Effector CD8-positive, alpha-beta T cell (primary cell): ENCODE results near the gene LAMTOR4.

Source experiments
- DNase-seq: peaks from one replicate; lab custom pipeline; 2025; lab: John Stamatoyannopoulos, UW

Gene LAMTOR4

GRCh38 chr7:100153708-100154535, 5.2 kb downstream of the LAMTOR4 start:
- no peak for DNase-seq

- DNase-seq = no peak
Observed at GRCh38 chr7:100154651-100155491, 6.2 kb downstream of the LAMTOR4 start.

GRCh38 chr7:100155553-100156317, 7.0 kb downstream of the LAMTOR4 start:
- no peak for DNase-seq

- DNase-seq = no peak
Observed at GRCh38 chr7:100156331-100157068, 7.8 kb downstream of the LAMTOR4 start.

- DNase-seq = no peak
Observed at GRCh38 chr7:100157069-100157333, 8.3 kb downstream of the LAMTOR4 start.

- no peak for DNase-seq
Observed at GRCh38 chr7:100157334-100158228, 8.9 kb downstream of the LAMTOR4 start.

- peak; percentile 80 for DNase-seq
Observed at GRCh38 chr7:100158229-100159098, 9.7 kb downstream of the LAMTOR4 start, which contains the start of gene TRAPPC14. Gene TRAPPC14, minus strand, starts transcription at chr7:100158723. Its CDS starts 224 bp downstream, at chr7:100158499.

GRCh38 chr7:100159099-100159623, 10.4 kb downstream of the LAMTOR4 start:
- no peak for DNase-seq

- no peak for DNase-seq
Observed at GRCh38 chr7:100160067-100160466, 11.3 kb downstream of the LAMTOR4 start.

- no peak for DNase-seq
Observed at GRCh38 chr7:100163006-100163531, 14.4 kb downstream of the LAMTOR4 start.

GRCh38 chr7:100163871-100164270, 15.2 kb downstream of the LAMTOR4 start:
- DNase-seq = no peak

- DNase-seq = no peak
Observed at GRCh38 chr7:100166317-100166940, 17.7 kb downstream of the LAMTOR4 start.

- DNase-seq = no peak
Observed at GRCh38 chr7:100166970-100167911, 18.5 kb downstream of the LAMTOR4 start.

- DNase-seq = no peak
Observed at GRCh38 chr7:100167912-100168323, 19.2 kb downstream of the LAMTOR4 start.

GRCh38 chr7:100169147-100169850, 20.6 kb downstream of the LAMTOR4 start:
- no peak for DNase-seq

GRCh38 chr7:100170101-100170897, 21.6 kb downstream of the LAMTOR4 start:
- DNase-seq = no peak
